ENCODE measurements around the gene RNF126.

DNA sequence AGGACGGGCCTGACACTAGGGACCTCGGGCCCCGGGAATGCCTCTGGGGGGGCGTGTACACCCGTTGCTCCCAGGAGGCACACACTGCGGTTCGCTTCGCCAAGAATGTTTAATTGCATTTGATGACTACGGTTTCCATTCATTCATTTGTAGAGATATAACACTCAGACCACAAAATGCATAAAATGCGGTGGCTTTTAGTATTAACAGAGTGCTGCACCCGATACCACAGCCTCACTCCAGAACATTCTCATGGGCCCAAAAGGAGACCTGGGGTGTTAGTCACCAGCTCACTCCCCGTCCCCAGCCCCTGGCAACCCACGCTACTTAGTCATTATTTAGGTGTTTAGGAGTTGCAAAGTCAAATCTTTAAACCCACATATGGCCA, 51.5 kb downstream of the RNF126 start:
- TF ChIP-seq FOS (IDR thresholded peaks at IDR 0.05; ENCODE audit: low read depth, low read length) (peak; percentile 80), POLR2A (IDR thresholded peaks at IDR 0.05; ENCODE audit: low read depth, low read length) (no peak), CHD1 (IDR thresholded peaks at IDR 0.05; ENCODE audit: low read depth, low read length) (no peak), RCOR1 (IDR thresholded peaks at IDR 0.05; ENCODE audit: insufficient replicate concordance, low read length) (no peak)
- TF ChIP-seq, protein P1, sequence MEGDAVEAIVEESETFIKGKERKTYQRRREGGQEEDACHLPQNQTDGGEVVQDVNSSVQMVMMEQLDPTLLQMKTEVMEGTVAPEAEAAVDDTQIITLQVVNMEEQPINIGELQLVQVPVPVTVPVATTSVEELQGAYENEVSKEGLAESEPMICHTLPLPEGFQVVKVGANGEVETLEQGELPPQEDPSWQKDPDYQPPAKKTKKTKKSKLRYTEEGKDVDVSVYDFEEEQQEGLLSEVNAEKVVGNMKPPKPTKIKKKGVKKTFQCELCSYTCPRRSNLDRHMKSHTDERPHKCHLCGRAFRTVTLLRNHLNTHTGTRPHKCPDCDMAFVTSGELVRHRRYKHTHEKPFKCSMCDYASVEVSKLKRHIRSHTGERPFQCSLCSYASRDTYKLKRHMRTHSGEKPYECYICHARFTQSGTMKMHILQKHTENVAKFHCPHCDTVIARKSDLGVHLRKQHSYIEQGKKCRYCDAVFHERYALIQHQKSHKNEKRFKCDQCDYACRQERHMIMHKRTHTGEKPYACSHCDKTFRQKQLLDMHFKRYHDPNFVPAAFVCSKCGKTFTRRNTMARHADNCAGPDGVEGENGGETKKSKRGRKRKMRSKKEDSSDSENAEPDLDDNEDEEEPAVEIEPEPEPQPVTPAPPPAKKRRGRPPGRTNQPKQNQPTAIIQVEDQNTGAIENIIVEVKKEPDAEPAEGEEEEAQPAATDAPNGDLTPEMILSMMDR (conservative IDR thresholded peaks at IDR 0.05; ENCODE audit: low read depth, low read length), result no peak
